Astrocyte (in vitro differentiated cells and primary cell): ENCODE measurements around the gene CSNK1G2. TPM values are rescaled to one million over a fixed set of nuclear protein-coding genes. Genes with fewer than 3 reads are reported as not detected.

Experiments used
- DNase-seq: peaks from one replicate; pipeline ENCODE4 v3.0.0-alpha.2; 2010; ENCODE audit warnings: low read depth
- FAIRE-seq: peaks from 2 replicates; lab custom pipeline; 2011; peaks lifted over from hg19 to GRCh38; lab: Jason Lieb, UNC
- H2AFZ ChIP-seq: 2 replicates; pipeline ENCODE4 v1.6.0; 2012; ENCODE audit warnings: low read depth, low read length, inconsistent platforms
- H3K27ac ChIP-seq: 2 replicates; pipeline ENCODE4 v1.5.1; 2011; ENCODE audit warnings: low read depth, low read length, inconsistent platforms
- H3K27me3 ChIP-seq: 2 replicates; pipeline ENCODE4 v1.6.0; 2011; ENCODE audit warnings: low read length, inconsistent platforms; ENCODE audit not compliant: insufficient read depth
- H3K36me3 ChIP-seq: 2 replicates; pipeline ENCODE4 v1.5.1; 2011; ENCODE audit warnings: low read length, inconsistent platforms; ENCODE audit not compliant: insufficient read depth
- H3K4me1 ChIP-seq: 2 replicates; pipeline ENCODE4 v1.5.1; 2011; ENCODE audit warnings: low read length, inconsistent platforms; ENCODE audit not compliant: insufficient read depth
- H3K4me2 ChIP-seq: 2 replicates; pipeline ENCODE4 v1.6.0; 2012; ENCODE audit warnings: low read length, inconsistent platforms
- H3K4me3 ChIP-seq: 2 replicates; pipeline ENCODE4 v1.5.1; 2011; ENCODE audit warnings: low read depth, mild to moderate bottlenecking, low read length, inconsistent platforms; ENCODE audit not compliant: insufficient read depth
- H3K79me2 ChIP-seq: 2 replicates; pipeline ENCODE4 v1.6.0; 2012; ENCODE audit warnings: mild to moderate bottlenecking, low read length, inconsistent platforms; ENCODE audit not compliant: insufficient read depth
- H3K9ac ChIP-seq: 2 replicates; pipeline ENCODE4 v1.6.0; 2012; ENCODE audit warnings: mild to moderate bottlenecking, low read length, inconsistent platforms
- H3K9me3 ChIP-seq: 2 replicates; pipeline ENCODE4 v1.5.1; 2012; ENCODE audit warnings: low read depth, mild to moderate bottlenecking, low read length, inconsistent platforms; ENCODE audit not compliant: insufficient read depth
- H4K20me1 ChIP-seq: 2 replicates; pipeline ENCODE4 v1.6.0; 2012; ENCODE audit warnings: low read length, inconsistent platforms; ENCODE audit not compliant: insufficient read depth
- H3K27ac Mint-ChIP-seq: one replicate; pipeline ENCODE4 v1.8.0; 2021; ENCODE audit warnings: mild to moderate bottlenecking, mixed read lengths; ENCODE audit not compliant: unreplicated experiment
- H3K27me3 Mint-ChIP-seq: one replicate; pipeline ENCODE4 v1.8.0; 2021; ENCODE audit warnings: low read depth, mixed read lengths; ENCODE audit not compliant: unreplicated experiment
- H3K36me3 Mint-ChIP-seq: one replicate; pipeline ENCODE4 v1.8.0; 2021; ENCODE audit warnings: low read depth, mixed read lengths; ENCODE audit not compliant: unreplicated experiment
- H3K4me1 Mint-ChIP-seq: one replicate; pipeline ENCODE4 v1.8.0; 2021; ENCODE audit warnings: low read depth, mixed read lengths; ENCODE audit not compliant: unreplicated experiment
- H3K4me3 Mint-ChIP-seq: one replicate; pipeline ENCODE4 v1.8.0; 2021; ENCODE audit warnings: mild to moderate bottlenecking, moderate library complexity, mixed read lengths; ENCODE audit not compliant: unreplicated experiment
- H3K9me3 Mint-ChIP-seq: one replicate; pipeline ENCODE4 v1.8.0; 2021; ENCODE audit warnings: mild to moderate bottlenecking, mixed read lengths; ENCODE audit not compliant: unreplicated experiment
- EZH2 ChIP-seq: IDR thresholded peaks from 2 replicates; pipeline ENCODE4 v1.6.1; 2012; ENCODE audit warnings: mild to moderate bottlenecking, low read length, inconsistent platforms; ENCODE audit not compliant: insufficient read depth
- total RNA-seq: library from RNA; stranded (reverse); gene quantifications from 2 replicates; pipeline ENCODE4 v1.2.1, GENCODE V29; 2021
- TF ChIP-seq, protein P1 (sequence below): IDR thresholded peaks from 2 replicates; pipeline ENCODE4 v1.5.1; 2011; ENCODE audit warnings: low read depth, mild to moderate bottlenecking, inconsistent platforms, low read length, moderate library complexity; ENCODE audit not compliant: insufficient read depth

CSNK1G2 gene
- total RNA-seq, 1 donor from 2014 or later: 64.1 TPM

DNA sequence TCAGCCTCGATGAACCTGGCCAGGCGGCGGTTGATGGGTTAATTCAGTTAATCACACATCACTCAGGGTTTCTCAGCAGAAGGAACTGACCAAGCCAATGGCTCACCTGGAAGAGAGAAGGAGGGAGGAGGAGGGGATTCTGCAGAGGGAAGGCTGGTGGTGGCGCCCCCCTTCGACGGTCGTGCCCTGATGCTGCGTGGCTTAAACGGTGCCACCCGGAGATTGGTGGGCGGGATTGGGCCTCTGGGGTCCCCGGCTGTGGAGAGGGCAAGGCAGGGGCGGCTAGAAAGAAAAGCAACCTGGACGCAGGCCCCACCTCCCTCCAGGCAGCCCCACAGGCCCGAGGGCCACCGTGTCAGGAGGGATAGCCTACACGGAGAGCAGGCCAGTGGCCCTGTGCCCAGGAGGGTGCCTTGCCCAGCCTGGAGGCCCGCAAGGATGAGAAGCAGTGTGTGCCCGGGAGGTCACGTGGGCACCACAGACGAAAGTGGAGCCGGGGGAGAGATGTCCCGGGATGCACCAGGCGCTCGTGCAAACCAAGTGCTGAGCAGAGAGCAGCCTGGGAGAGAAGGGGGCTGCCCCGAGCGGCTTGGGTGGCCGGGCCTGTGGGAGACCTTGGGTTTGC lies 16.0 kb downstream of the CSNK1G2 start:
- Histone ChIP-seq H3K36me3 (no peaks in the 10 kb centered on the region), H3K79me2 (peaks cover 91% of the 10 kb centered on the region), H4K20me1 (peaks cover 92% of the 10 kb centered on the region), H3K27me3 (no peaks in the 10 kb centered on the region), H3K9me3 (no peaks in the 10 kb centered on the region), H3K4me1 (no peaks in the 10 kb centered on the region), H2AFZ (no peak overlapping the region), H3K9ac (no peak overlapping the region), H3K27ac (no peak overlapping the region), H3K4me3 (no peak overlapping the region), H3K4me2 (no peak overlapping the region)
- Mint-ChIP-seq H3K4me1 (peaks cover 1% of the 10 kb centered on the region), H3K36me3 (no peaks in the 10 kb centered on the region), H3K27me3 (no peaks in the 10 kb centered on the region), H3K4me3 (no peak overlapping the region), H3K27ac (no peak overlapping the region), H3K9me3 (no peaks in the 10 kb centered on the region)
- FAIRE-seq: no peak
- TF ChIP-seq EZH2: no peak
- TF ChIP-seq, protein P1, sequence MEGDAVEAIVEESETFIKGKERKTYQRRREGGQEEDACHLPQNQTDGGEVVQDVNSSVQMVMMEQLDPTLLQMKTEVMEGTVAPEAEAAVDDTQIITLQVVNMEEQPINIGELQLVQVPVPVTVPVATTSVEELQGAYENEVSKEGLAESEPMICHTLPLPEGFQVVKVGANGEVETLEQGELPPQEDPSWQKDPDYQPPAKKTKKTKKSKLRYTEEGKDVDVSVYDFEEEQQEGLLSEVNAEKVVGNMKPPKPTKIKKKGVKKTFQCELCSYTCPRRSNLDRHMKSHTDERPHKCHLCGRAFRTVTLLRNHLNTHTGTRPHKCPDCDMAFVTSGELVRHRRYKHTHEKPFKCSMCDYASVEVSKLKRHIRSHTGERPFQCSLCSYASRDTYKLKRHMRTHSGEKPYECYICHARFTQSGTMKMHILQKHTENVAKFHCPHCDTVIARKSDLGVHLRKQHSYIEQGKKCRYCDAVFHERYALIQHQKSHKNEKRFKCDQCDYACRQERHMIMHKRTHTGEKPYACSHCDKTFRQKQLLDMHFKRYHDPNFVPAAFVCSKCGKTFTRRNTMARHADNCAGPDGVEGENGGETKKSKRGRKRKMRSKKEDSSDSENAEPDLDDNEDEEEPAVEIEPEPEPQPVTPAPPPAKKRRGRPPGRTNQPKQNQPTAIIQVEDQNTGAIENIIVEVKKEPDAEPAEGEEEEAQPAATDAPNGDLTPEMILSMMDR: no peak
- no peak for DNase-seq

DNA sequence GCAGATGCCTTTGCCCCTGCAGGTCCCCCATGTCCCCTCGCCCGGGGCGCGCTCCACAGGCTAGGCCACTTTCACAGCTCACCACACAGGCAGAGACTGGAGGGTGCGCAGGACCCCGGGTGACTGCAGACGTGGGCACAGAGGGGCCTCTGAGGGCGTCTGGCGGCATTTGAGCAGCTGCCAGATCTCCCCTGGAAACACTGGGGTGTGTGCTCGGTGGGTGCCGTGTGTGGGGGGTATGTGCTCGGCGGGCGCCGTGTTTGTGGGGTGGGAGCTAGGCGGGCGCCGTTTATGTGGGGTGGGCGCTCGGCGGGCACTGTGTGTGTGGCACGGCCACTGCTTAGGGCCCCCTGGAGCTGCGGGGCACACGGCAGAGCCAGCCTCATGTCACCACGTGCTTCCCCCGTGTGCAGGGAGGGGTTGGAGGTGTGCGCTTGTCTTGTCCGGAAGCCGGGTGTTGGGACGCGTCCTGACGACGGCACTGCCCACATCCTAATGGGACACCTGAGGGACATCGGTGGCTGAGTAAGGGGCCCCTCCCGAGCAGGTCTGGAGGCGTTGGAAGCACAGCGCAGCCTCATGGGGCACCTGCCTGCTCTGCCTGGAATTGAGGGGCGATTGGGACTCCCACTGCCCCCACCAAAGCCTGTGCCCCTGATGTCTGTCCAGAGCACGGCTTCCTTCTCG lies 16.7 kb downstream of the CSNK1G2 start:
- H3K27ac Mint-ChIP-seq: no peak overlapping the region
- H3K27me3 Mint-ChIP-seq: no peaks in the 10 kb centered on the region
- H4K20me1 ChIP-seq: peaks cover 92% of the 10 kb centered on the region
- DNase-seq (no peak), FAIRE-seq (no peak)
- H3K27ac ChIP-seq: no peak overlapping the region
- H3K4me1 ChIP-seq: no peaks in the 10 kb centered on the region
- H3K27me3 ChIP-seq: no peaks in the 10 kb centered on the region
- TF ChIP-seq, protein P1: no peak
- no peak for TF ChIP-seq EZH2
- H3K4me1 Mint-ChIP-seq: peaks cover 1% of the 10 kb centered on the region
- no peak overlapping the region for H3K4me3 ChIP-seq
- H2AFZ ChIP-seq: no peak overlapping the region
- no peaks in the 10 kb centered on the region for H3K9me3 Mint-ChIP-seq
- no peaks in the 10 kb centered on the region for H3K36me3 ChIP-seq
- peaks cover 92% of the 10 kb centered on the region for H3K79me2 ChIP-seq
- H3K4me2 ChIP-seq: no peak overlapping the region
- peaks cover under 1% of the 10 kb centered on the region for H3K36me3 Mint-ChIP-seq
- H3K4me3 Mint-ChIP-seq: no peak overlapping the region
- no peak overlapping the region for H3K9ac ChIP-seq
- H3K9me3 ChIP-seq: no peaks in the 10 kb centered on the region
